ENCODE measurements around the gene KSR2. TPM values are rescaled to one million over a fixed set of nuclear protein-coding genes. Genes with fewer than 3 reads are reported as not detected.

The KSR2 gene
- total and polyA plus RNA-seq, 2 of the 4 experiments (the other 2 are of a cell fraction), result not detected

GRCh38 chr12:117571321-117571720 is 397.5 kb downstream of the KSR2 start:
- Histone ChIP-seq H3K9ac (ENCODE audit: low read depth, low read length) (no peak overlapping the region), H3K56ac (ENCODE audit: extremely low read depth, insufficient read depth, low read length) (no peak overlapping the region), H3K18ac (ENCODE audit: low read depth, low read length) (no peak overlapping the region), H3K4me3 (ENCODE audit: insufficient read depth, low read depth, low read length) (no peak overlapping the region), H3K4me2 (ENCODE audit: low read depth, low read length) (no peak overlapping the region), H2AK9ac (replicated peaks; ENCODE audit: low read depth, low read length, poor library complexity) (no peak overlapping the region), H3K4me1 (ENCODE audit: control insufficient read depth, insufficient read depth, low read length) (no peaks in the 10 kb centered on the region), H3K9me3 (ENCODE audit: control insufficient read depth, insufficient read depth, low read length) (peaks cover 32% of the 10 kb centered on the region), H2BK15ac (ENCODE audit: low read depth, low read length) (no peak overlapping the region), H3K36me3 (ENCODE audit: control insufficient read depth, insufficient read depth, low read length) (no peaks in the 10 kb centered on the region), H2BK120ac (ENCODE audit: low read depth, low read length) (no peak overlapping the region), H3K23ac (ENCODE audit: low read depth, low read length) (no peak overlapping the region), H4K5ac (ENCODE audit: low read depth, low read length) (no peak overlapping the region), H4K8ac (ENCODE audit: low read depth in 2 of 2, low read length in 2 of 2) (no peak overlapping the region), H2AFZ (replicated peaks; ENCODE audit: low read length, poor library complexity) (no peak overlapping the region), H2BK5ac (ENCODE audit: low read depth, low read length, poor library complexity, severe bottlenecking) (no peak overlapping the region), H2BK20ac (ENCODE audit: low read depth, low read length) (no peak overlapping the region), H4K91ac (ENCODE audit: insufficient read depth, low read depth, low read length) (no peak overlapping the region), H4K20me1 (ENCODE audit: insufficient read depth, low read length) (no peaks in the 10 kb centered on the region), H3K27me3 (ENCODE audit: control insufficient read depth, insufficient read depth, low read length) (no peaks in the 10 kb centered on the region), H3K14ac (replicated peaks; ENCODE audit: low read depth, low read length) (no peak overlapping the region), H3K79me1 (ENCODE audit: low read depth in 1 of 2, low read length in 2 of 2) (no peaks in the 10 kb centered on the region), H2AK5ac (ENCODE audit: low read depth, low read length) (no peak overlapping the region), H3K27ac (ENCODE audit: insufficient read depth, low read length) (no peak overlapping the region), H3K9me1 (ENCODE audit: insufficient read depth, low read length) (no peaks in the 10 kb centered on the region), H3K4ac (ENCODE audit: low read depth, low read length) (no peak overlapping the region)
- in situ Hi-C loops (cut with MboI; ENCODE audit: low sequenced_read_pairs) (no loop called here), dilution Hi-C loops (cut with HindIII; ENCODE audit: low sequenced_read_pairs, unreplicated experiment) (no loop called here), intact Hi-C loops (cut with micrococcal nuclease) (no loop called here)
- WGBS, 2 experiments (ENCODE audit: extremely low coverage in 2 of 2, insufficient read length in 1 of 2), result no CpG with 5 or more reads among the region's 3 CpGs
- TF ChIP-seq MAFK (IDR thresholded peaks at IDR 0.05; ENCODE audit: low read depth, low read length) (no peak), USF2 (IDR thresholded peaks at IDR 0.05; ENCODE audit: low read depth, low read length) (no peak), CEBPB (IDR thresholded peaks at IDR 0.05; ENCODE audit: low read depth, low read length) (no peak), MAZ (IDR thresholded peaks at IDR 0.05; ENCODE audit: borderline replicate concordance, low read depth, low read length) (no peak), RFX5 (IDR thresholded peaks at IDR 0.05; ENCODE audit: low read depth, low read length) (no peak), FOS (IDR thresholded peaks at IDR 0.05; ENCODE audit: low read depth, low read length) (no peak), SMC3 (IDR thresholded peaks at IDR 0.05; ENCODE audit: low read depth, low read length) (no peak), POLR2A (IDR thresholded peaks at IDR 0.05; ENCODE audit: low read depth, low read length) (no peak), CHD1 (IDR thresholded peaks at IDR 0.05; ENCODE audit: low read depth, low read length) (no peak), RAD21 (IDR thresholded peaks at IDR 0.05; ENCODE audit: low read length) (no peak), MXI1 (IDR thresholded peaks at IDR 0.05; ENCODE audit: borderline replicate concordance, low read depth, low read length) (no peak), BHLHE40 (IDR thresholded peaks at IDR 0.05; ENCODE audit: low read depth, low read length) (no peak)
- TF ChIP-seq, protein P1, sequence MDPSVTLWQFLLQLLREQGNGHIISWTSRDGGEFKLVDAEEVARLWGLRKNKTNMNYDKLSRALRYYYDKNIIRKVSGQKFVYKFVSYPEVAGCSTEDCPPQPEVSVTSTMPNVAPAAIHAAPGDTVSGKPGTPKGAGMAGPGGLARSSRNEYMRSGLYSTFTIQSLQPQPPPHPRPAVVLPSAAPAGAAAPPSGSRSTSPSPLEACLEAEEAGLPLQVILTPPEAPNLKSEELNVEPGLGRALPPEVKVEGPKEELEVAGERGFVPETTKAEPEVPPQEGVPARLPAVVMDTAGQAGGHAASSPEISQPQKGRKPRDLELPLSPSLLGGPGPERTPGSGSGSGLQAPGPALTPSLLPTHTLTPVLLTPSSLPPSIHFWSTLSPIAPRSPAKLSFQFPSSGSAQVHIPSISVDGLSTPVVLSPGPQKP (IDR thresholded peaks at IDR 0.05; ENCODE audit: borderline replicate concordance, low read depth, low read length), result no peak
- CTCF ChIA-PET, result no interaction called here
- ATAC-seq (ENCODE audit: low read depth), result no peak
- POLR2A ChIA-PET (ENCODE audit: unreplicated experiment), result no interaction called here
- BruUV-seq (replicated peaks), result no TSS peak
- DNase-seq, result no peak

Data from IMR-90 (cell line).